ENCODE data around the gene DNM1.

- TF ChIP-seq CTCF (IDR thresholded peaks at IDR 0.05; ENCODE audit: poor library complexity) (no peak), EZH2 (IDR thresholded peaks at IDR 0.05; ENCODE audit: borderline replicate concordance) (no peak)
Observed at GRCh38 chr9:128190516-128191405, 12.4 kb upstream of the DNM1 start.
